GM12872 (cell line): Measurements from ENCODE around the gene GRIN1.

Experiments used
- CTCF ChIP-seq: IDR thresholded peaks from 3 replicates; pipeline ENCODE4 v1.5.1; 2011; ENCODE audit warnings: low read depth, mild to moderate bottlenecking, low read length, moderate library complexity; ENCODE audit not compliant: insufficient read depth

The GRIN1 gene

DNA sequence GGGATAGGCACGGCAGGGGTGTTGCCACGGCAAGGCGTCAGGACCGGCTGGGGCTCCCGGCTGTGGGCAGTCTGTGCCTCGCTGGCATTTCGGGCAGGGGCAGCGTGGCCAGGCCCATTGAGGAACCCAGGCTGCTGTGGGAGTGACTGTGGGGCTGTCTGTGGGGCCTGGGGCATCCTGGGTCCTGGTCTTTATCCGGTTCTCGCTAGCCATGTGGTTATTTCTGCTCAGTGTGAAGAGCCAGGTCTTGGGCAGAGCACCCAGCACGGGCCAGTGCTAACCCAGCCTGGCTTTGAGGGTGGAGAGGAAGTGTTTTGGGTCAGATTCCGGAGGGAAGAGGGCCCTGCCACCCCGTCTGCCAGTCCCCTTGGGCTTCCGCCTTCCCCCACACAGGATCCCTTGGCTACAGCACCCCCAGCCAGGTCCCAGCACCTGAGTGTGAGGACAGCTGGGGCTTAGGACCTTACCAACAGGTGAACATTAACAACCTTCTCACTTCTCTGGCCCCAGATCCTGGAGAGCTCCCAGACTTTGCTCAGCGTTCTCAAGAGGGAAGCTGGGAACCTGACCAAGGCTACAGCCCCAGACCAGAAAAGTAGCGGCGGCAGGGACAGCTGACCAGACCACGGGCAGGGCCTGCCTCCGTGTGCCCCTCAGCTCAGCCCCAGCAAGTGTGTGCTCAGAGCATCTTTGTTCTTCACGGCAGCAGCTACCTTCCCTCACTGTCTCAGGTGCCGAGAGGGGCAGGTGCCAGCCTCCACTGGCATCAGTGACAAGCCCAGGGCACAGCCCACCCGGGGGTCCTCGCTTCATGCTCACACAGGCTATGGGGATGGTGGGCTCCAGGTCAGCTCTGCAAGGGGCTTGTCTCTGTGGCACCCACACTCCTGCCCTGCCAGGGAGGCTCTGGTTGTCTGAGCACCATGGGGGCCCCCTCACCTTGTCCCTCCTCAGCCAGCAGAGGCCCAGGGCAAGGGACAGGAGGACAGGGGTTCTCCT is 50.6 kb downstream of the GRIN1 start:
- TF ChIP-seq CTCF: no peak

DNA sequence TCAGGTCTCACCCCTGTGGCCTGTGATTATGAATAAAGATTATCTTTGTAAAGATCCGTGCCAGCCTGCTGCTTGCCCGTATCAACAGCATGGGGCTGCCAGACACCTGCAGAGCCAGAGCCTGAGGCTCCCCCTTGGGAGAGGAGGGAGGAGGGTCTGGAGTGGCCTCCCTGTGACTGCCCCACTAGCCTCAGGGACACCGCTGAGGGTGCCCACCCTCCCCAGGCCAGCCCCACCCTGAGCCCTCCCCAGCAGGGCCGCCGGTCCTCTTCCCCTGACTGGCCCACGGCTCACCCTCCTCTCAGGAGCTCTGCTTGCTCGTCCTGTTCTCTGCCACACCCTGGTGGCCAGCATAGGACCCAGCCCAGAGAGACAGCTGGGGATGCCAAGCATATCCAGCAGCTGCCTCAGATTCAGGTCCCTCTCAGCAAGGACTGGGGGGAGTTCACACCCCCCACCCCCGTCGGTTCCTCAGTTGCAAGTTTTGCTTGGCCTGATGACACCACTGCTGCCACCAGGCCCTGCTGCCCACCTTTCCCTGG is 51.4 kb downstream of the GRIN1 start:
- no peak for TF ChIP-seq CTCF

DNA sequence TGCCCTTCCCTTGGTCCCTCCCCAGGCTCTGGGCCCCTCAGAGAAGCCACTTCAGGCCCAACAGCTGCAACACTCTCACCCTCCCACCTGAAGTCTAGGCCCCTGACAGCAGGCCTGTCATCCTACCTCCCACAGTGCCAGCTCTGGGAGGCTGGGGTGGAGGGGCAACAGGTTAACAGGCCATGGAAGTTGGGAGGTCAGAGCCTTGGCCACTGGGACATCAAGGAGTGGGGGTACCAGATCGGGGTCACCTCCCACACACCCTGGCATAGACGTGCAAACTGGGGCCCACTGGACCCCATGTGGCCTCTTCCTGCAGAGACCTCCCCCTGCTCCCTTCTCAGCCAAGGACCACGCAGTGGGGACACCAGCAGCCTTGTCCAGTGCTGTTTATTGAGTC is 52.3 kb downstream of the GRIN1 start:
- TF ChIP-seq CTCF: no peak

DNA sequence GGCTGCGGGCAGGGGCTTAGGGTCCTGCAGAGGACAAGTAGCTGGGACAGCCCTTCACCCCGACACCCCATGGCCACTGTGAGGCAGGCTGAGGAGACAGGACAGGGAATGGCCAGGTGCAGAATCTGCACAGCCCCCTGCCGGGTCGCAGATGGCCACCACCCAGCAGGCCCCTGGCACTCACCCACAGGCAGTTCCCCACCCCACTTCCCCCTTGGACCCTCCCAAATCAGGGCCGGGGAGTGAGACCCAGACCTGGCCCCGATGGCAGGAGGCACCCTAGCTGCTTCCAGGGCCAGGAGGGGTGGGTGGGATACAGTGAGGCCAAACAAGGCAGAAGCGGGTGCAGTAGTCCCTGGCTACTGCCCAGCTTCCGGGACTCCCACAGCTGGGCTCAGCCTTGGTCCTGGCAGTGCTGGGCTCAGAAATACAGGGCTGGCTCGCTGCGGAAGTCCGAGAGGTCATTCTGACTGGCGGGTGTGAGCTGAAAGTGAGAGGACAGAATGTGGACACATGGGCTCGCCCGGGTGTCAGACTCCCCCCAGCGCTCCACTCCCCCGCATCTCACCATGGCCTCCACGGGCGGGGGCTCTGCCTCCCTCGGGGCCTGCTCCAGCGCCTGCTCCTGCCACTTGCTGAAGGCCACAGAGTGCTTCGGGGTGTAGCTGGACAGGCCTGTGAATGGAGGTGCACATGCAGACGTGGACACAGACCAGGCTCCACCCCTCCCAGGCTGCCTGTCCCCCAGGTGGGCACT is 52.9 kb downstream of the GRIN1 start:
- no peak for TF ChIP-seq CTCF

DNA sequence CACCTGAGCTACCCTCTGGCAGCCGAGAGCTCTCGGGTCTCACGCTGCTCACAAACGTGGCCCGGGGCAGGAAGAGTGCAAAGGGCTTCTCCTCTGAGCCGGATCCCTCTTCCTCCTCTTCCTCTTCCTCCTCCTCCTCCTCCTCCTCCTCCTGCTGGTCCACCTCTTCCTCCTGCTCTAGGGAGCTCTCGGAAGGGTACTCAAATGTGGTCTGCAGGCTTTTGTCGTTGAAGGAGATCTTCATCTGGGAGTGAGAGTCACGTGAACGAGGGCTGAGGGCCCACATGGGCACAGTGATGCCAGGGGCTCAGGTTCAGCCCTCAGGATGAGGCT is 53.5 kb downstream of the GRIN1 start:
- TF ChIP-seq CTCF: no peak

DNA sequence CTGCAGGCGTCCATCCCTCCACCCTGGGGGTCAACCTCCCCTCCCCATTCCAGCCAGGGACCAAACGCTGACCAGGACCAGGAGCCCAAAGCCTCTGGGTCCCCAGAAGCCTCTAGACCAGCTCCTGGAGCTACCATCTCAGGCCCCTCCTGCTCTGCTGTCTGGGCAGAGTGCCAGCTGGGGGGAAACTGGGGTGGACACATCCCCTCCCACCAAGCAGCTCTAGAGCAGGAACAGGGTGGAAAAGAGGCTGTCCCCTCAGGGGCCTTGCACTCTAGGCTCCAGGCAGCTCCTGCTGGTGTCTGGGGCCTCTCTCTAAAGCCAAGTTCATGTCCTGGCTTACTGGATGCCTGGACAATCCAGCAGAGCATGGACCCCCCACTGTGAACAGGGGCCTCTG is 53.9 kb downstream of the GRIN1 start:
- TF ChIP-seq CTCF: no peak

GRCh38 chr9:137193771-137194170 is 54.8 kb downstream of the GRIN1 start:
- no peak for TF ChIP-seq CTCF
